HL-60 (cell line): ENCODE data around the gene CAMK2B.

Experiments used
- DNase-seq, 2 experiments: peaks; one replicate each; pipeline ENCODE4 v3.0.0-alpha.2; 2010 to 2020; ENCODE audit warnings: low read depth in 1 of 2, low spot score in 1 of 2
- H3K27ac ChIP-seq: fragments of 250-450 bp; sonication (Bioruptor Pico); replicated peaks from 2 replicates; pipeline ENCODE4 v1.5.1; 2020; ENCODE audit warnings: mild to moderate bottlenecking, moderate library complexity
- H3K27me3 ChIP-seq: fragments of 250-450 bp; sonication (Bioruptor Pico); 2 replicates; pipeline ENCODE4 v1.5.1; 2021; ENCODE audit warnings: mild to moderate bottlenecking, moderate library complexity; ENCODE audit not compliant: insufficient read depth, poor library complexity, severe bottlenecking
- H3K4me3 ChIP-seq: replicated peaks from 2 replicates; pipeline ENCODE4 v1.5.1; 2011; ENCODE audit warnings: mild to moderate bottlenecking, control low read depth, low read length; ENCODE audit not compliant: insufficient read depth
- CTCF ChIP-seq: IDR thresholded peaks from one replicate; pipeline ENCODE4 v1.5.1; 2011; ENCODE audit warnings: low read length, control low read depth, inconsistent platforms; ENCODE audit not compliant: insufficient read depth
- GABPA ChIP-seq: IDR thresholded peaks from 2 replicates; pipeline ENCODE4 v1.6.1; 2012; ENCODE audit warnings: low read depth
- POLR2AphosphoS5 ChIP-seq: IDR thresholded peaks from 2 replicates; pipeline ENCODE4 v1.6.1; 2012; ENCODE audit warnings: low read depth
- REST ChIP-seq: IDR thresholded peaks from 2 replicates; pipeline ENCODE4 v1.6.1; 2012; ENCODE audit warnings: low read depth; ENCODE audit not compliant: insufficient replicate concordance
- SPI1 ChIP-seq: IDR thresholded peaks from 2 replicates; pipeline ENCODE4 v1.6.1; 2012; ENCODE audit warnings: low read depth, mild to moderate bottlenecking, borderline replicate concordance

CAMK2B gene

DNA sequence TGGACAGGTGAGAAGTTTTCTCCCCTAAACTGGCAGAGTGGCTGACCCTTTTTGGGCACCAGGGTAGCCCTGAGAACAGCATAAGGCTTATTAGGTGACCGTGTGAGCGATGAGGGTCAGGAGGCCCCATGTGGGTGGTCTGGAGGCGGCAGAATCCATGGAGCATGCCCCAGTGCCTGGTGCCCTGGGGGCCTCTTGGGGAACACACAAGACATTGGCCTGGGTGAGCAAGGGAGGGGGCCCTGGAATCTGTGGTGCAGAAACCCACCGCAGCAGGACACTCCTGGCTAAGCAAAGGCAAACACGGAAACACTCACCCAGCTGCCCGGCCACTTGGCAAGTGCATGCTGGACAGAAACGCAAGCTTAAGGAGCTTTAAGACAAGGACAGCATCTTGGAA, 95.1 kb downstream of the CAMK2B start:
- Histone ChIP-seq H3K4me3 (no peak overlapping the region), H3K27me3 (no peaks in the 10 kb centered on the region), H3K27ac (no peak overlapping the region)
- no peak for TF ChIP-seq CTCF
- no peak for TF ChIP-seq SPI1
- no peak for TF ChIP-seq GABPA
- no peak for TF ChIP-seq REST
- no peak for TF ChIP-seq POLR2AphosphoS5
- no peak for DNase-seq

GRCh38 chr7:44229546-44230105, 95.8 kb downstream of the CAMK2B start:
- DNase-seq: no peak
- TF ChIP-seq REST: no peak
- no peak for TF ChIP-seq GABPA
- TF ChIP-seq POLR2AphosphoS5: no peak
- H3K27me3 ChIP-seq: no peaks in the 10 kb centered on the region
- no peak overlapping the region for H3K27ac ChIP-seq
- H3K4me3 ChIP-seq: no peak overlapping the region

- Histone ChIP-seq H3K27me3 (no peaks in the 10 kb centered on the region), H3K27ac (no peak overlapping the region), H3K4me3 (no peak overlapping the region)
- TF ChIP-seq CTCF (no peak), REST (no peak), SPI1 (no peak), POLR2AphosphoS5 (no peak), GABPA (no peak)
- no peak for DNase-seq
Observed at GRCh38 chr7:44228571-44229350, 96.6 kb downstream of the CAMK2B start.
